Astrocyte of the spinal cord (primary cell): ENCODE data around the gene PLEKHA3.
A peak's percentile ranks its signal among the peaks of the same experiment; 100 is the strongest.
"Not testable (repeated sequence)": the region's sequence is repeated elsewhere in the genome, so short reads cannot be mapped to it uniquely, and the experiment has no call there.

ENCODE experiments used
- DNase-seq: peaks from one replicate; pipeline ENCODE4 v3.0.0; 2011; ENCODE audit warnings: low read depth, low spot score
- H3K4me3 ChIP-seq: 2 replicates; pipeline ENCODE4 v1.5.1; 2011; ENCODE audit warnings: low read depth, mild to moderate bottlenecking, low read length, moderate library complexity
- in situ Hi-C: cut with HindIII; loops from 2 replicates; pipeline ENCODE4 v1.10.0; 2017; ENCODE audit warnings: low sequenced_read_pairs
- TF ChIP-seq, protein P1 (sequence below): IDR thresholded peaks from 2 replicates; pipeline ENCODE4 v1.5.1; 2012; ENCODE audit warnings: low read depth, mild to moderate bottlenecking, low read length, inconsistent platforms

Gene PLEKHA3

DNA sequence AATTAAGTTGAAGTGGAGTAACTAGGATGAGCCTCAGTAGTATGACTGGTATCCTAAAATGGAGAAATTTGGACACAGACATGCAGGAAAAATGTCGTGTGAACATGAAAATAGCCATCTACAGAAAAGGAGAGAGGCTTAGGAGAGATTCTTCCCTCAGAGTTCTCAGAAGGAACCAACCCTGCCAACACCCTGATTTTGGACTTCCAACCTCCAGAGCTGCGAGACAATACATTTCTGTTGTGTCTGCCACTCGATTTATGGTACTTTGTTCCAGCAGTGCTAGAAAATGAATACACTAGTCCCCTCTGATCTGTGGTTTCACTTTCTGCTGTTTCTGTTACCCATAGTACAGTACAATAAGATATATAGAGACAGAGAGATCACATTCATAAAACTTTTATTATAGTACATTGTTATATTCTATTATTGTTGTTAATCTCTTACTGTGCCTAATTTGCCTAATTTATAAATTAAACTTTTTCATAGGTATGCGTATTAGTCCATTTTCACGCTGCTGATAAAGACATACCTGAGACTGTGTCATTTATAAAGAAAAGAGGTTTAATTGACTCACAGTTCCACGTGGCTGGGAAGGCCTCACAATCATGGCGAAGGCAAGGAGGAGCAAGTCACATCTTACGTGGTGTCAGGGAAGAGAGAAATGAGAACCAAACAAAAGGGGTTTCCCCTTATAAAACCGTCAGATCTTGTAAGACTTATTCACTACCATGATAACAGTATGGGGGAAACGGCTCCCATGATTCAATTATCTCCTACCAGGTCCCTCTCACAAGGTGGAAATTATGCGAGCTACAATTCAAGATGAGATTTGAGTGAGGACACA is 41.3 kb downstream of the PLEKHA3 start:
- no peak overlapping the region for H3K4me3 ChIP-seq
- TF ChIP-seq, protein P1, sequence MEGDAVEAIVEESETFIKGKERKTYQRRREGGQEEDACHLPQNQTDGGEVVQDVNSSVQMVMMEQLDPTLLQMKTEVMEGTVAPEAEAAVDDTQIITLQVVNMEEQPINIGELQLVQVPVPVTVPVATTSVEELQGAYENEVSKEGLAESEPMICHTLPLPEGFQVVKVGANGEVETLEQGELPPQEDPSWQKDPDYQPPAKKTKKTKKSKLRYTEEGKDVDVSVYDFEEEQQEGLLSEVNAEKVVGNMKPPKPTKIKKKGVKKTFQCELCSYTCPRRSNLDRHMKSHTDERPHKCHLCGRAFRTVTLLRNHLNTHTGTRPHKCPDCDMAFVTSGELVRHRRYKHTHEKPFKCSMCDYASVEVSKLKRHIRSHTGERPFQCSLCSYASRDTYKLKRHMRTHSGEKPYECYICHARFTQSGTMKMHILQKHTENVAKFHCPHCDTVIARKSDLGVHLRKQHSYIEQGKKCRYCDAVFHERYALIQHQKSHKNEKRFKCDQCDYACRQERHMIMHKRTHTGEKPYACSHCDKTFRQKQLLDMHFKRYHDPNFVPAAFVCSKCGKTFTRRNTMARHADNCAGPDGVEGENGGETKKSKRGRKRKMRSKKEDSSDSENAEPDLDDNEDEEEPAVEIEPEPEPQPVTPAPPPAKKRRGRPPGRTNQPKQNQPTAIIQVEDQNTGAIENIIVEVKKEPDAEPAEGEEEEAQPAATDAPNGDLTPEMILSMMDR: no peak
- in situ Hi-C loops: no loop called here
- no peak for DNase-seq

DNA sequence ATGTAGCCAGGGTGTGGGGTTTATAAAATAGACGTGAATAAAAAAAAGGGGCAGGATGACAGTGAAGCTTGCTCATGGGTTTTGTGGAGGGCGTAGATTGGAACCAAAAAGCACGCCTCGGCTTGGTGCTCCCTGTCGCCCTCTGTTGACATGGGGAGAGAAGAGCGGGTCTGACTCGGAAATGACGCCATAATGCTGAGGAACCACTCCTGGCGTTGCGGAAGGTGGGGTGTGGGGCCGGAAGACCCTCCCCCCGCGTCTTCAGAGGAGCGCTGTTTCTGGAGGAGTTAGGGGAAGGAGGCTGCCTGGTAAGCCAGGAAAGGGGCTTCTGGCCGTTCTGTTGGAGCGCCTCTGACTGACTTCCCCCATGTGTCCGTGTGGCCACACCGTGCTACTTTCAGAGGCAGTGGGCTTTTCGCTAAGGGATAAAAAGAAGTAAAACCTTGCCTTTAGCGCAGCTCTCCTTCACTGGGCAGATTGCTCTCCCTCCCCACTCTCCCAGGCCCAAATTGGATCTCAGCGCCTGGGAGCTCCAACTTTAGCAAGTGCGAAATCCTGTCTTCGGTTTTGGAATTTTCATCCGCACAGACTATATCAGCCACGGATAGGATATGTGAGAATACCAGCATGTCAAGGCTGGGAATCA is 42.8 kb downstream of the PLEKHA3 start:
- peak; percentile 83 for DNase-seq
- TF ChIP-seq, protein P1: peak; percentile 87

DNA sequence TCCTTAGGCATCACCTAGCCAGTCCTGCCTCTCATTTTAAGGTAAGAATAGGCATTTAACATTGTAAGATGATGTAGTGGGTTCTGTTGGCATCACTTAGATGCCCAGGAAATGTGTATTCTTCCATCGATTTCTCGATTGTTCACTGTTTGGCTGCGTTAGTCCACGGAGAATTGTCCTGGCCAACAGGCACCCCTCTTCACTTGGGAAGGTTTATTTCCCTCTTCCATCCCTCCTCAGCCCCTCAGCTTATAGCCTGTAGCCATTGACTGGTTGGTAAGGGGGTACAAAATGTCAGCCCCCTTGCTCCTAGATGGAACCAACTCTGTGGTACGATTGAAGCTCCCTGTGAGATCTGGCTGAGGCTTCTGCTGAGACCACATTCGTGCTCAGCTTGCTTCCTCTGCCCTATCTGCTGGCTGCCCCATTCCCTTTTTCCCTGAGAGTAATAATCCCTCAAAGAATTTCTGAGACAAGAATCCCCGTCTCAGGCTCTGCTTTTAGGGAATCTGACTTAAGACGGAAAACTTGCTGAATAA is 43.4 kb downstream of the PLEKHA3 start:
- DNase-seq: no peak
- in situ Hi-C loops: no loop called here
- peak overlapping the region; percentile 50 for H3K4me3 ChIP-seq
- TF ChIP-seq, protein P1: no peak

More for the DNA sequence above, 42.8 kb downstream of the PLEKHA3 start:
- in situ Hi-C loops: no loop called here
- H3K4me3 ChIP-seq: peak overlapping the region; percentile 50

DNA sequence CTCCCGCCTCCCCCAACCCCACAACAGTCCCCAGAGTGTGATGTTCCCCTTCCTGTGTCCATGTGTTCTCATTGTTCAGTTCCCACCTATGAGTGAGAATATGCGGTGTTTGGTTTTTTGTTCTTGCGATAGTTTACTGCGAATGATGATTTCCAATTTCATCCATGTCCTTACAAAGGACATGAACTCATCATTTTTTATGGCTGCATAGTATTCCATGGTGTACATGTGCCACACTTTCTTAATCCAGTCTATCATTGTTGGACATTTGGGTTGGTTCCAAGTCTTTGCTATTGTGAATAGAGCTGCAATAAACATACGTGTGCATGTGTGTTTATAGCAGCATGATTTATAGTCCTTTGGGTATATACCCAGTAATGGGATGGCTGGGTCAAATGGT is 44.8 kb downstream of the PLEKHA3 start:
- in situ Hi-C loops, DNase-seq, H3K4me3 ChIP-seq: not testable (repeated sequence)

DNA sequence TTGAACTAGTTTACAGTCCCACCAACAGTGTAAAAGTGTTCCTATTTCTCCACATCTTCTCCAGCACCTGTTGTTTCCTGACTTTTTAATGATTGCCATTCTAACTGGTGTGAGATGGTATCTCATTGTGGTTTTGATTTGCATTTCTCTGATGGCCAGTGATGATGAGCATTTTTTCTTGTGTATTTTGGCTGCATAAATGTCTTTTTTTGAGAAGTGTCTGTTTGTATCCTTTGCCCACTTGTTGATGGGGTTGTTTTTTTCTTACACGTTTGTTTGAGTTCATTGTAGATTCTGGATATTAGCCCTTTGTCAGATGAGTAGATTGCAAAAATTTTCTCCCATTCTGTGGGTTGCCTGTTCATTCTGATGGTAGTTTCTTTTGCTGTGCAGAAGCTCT is 45.2 kb downstream of the PLEKHA3 start:
- not testable (repeated sequence) for DNase-seq

DNA sequence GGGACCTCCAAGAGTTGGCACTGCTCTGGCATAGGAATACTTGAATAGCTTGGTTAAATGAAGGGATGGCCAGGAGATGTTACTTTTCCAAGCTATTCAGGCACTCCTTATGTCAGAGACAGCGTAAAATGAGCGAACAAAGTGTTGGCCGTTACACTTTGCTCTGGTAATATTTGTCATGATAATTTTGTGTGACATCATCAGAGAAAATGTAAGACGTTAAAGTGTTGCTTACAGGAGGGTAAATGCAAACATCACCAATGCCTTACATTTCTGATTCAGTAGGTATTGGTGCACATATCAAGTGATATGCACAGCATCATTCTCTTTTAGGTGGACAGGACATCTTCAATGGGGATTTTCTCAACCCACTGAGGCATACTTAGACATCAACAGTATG is 46.0 kb downstream of the PLEKHA3 start:
- in situ Hi-C loops: no loop called here
- no peak overlapping the region for H3K4me3 ChIP-seq
- TF ChIP-seq, protein P1: no peak
- no peak for DNase-seq

More for the DNA sequence above, 45.2 kb downstream of the PLEKHA3 start:
- in situ Hi-C loops, H3K4me3 ChIP-seq: not testable (repeated sequence)

DNA sequence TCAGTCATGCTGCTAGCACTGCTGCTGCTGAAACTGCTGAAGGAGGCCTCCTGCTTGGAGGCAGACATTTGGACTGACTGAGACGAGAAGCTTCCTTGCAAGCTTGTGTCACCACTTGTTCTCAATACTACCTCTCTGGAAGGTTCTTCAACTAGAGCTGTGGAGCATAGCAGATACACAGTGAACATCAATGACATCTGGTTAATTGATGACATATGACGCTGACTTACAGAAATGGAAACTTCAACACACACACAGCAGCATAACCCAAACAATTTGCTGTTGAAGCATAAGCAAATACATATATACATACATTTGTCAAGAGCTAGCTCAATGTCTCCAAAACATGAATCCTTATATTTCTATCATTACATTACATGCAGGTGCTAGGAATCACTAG is 47.3 kb downstream of the PLEKHA3 start:
- in situ Hi-C loops: no loop called here
- no peak overlapping the region for H3K4me3 ChIP-seq
- DNase-seq: no peak
- TF ChIP-seq, protein P1: no peak
